ENCODE results near the gene CPS1.

Gene CPS1

DNA sequence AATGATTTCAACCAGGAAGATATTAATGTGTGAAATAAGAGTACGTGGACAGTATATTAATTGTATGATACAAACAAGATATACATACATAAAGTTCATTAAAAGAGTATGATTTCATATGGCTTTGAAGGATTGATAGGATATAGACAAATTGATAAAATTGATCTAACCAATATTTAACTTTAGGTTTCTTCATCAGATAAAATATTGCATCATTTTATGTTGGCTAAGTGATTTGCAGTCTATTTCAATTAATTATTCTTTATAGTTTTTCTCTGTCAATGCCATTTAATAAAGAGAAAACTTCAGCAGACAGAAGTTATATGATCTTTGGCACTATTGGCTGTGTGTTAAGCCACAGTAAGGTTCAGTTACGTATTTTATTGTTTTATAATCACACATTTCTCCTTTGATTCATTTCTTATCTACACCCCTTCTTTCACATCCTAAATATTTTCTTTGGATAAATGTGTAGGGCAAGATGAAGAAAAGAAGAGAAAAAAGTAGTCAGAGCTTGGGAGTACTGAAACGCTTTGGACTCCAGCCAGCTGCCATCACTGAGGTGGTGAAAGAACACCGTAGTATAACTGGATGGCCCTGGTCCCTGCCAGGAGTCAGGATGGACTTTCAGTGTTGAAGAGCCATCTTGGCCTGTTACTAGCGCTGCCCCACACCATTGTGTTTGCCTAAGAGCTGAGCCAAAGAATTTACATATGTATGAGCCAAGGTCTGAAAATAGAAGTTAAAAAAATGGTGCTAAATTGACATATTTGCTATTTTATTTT lies 9.8 kb upstream of the CPS1 start:
- DNase-seq (ENCODE audit: low spot score), result peak; percentile 59

DNA sequence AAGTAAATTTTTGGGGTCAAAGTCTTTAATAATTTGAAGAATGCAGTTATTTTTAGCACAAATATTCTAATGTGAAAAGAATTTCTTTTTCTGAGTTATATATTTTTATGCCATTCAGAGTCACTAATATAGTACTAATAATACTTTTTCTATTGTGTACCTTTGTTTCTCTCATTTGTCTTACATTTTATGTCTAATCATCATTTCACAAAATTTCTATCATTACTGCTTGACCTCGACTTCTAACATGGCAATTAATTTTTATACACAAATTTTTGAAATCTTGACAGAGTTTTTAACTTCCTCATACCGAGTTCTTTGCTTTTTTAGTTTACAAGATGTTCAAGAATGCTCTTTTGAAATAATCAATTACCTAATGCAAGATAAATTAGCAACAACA lies 8.4 kb upstream of the CPS1 start:
- no peak for DNase-seq (ENCODE audit: low spot score)

GRCh38 chr2:210548878-210549384 lies 7.5 kb upstream of the CPS1 start:
- DNase-seq (ENCODE audit: low spot score), result no peak

DNA sequence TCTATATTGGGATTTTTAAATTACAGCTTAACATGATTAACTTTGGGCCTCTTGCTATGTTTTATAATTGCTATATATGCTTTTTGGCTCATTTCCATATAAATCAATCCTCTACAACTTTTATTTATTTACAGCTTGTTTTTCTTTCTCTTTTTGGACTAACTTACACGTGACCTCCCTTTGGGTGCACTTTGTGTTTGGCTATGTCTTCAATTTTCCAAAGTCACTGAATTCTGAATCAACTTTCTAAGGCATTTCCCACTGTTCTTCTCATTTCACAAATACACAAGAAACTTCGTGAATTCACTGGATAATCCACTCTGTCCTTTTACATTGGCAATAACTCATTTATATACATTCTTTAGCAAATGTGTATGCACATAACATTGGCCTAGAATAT lies 5.4 kb upstream of the CPS1 start:
- DNase-seq (ENCODE audit: low spot score), result no peak

GRCh38 chr2:210553373-210553772 lies 3.0 kb upstream of the CPS1 start:
- DNase-seq (ENCODE audit: low spot score), result no peak

GRCh38 chr2:210555555-210555954 lies 844 bp upstream of the CPS1 start:
- DNase-seq (ENCODE audit: low spot score), result no peak

GRCh38 chr2:210557721-210558120 lies 1.3 kb downstream of the CPS1 start:
- DNase-seq (ENCODE audit: low spot score), result no peak

DNA sequence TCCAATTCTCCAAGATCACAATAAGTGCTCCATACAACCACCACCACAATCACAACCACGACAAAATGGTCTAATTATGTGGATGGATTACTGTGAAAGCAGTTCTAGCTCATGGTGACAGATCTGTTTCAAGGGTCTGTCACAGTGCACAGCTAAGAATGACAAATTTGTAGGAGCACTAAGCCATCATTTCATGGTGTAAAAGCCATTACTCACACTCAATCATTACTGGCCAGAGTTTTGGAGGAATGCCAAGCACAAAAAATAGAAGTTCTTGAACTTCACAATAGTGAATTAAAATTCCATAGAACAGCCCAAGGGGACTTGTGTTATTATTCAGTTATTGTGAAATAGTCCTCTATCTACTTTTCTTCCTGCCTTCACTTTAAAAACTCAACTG lies 2.3 kb downstream of the CPS1 start:
- no peak for DNase-seq (ENCODE audit: low spot score)

- DNase-seq (ENCODE audit: low spot score), result no peak
Observed at GRCh38 chr2:210559182-210559581, 2.8 kb downstream of the CPS1 start.

GRCh38 chr2:210561475-210561874 lies 5.1 kb downstream of the CPS1 start:
- no peak for DNase-seq (ENCODE audit: low spot score)

DNA sequence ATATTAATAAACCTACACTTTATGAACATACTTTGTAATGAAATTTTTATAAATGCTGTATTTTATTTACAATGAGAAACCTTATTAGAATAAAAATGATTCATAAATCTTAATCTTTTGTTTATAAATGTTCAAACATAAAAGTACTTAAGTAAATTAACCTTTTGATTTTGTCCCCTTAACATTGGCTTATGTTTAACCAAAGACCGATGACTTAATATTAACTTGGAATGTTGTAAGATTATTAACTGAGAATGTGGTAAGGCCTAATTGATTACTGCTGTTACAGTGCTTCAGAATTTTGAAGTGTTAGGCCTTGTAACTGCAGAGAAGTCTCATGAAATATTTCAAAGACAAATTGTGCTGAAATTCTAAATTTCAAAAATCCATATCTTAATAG lies 5.7 kb downstream of the CPS1 start:
- DNase-seq (ENCODE audit: low spot score), result no peak

- DNase-seq (ENCODE audit: low spot score), result no peak
Observed at GRCh38 chr2:210562502-210563080, 6.2 kb downstream of the CPS1 start.

DNA sequence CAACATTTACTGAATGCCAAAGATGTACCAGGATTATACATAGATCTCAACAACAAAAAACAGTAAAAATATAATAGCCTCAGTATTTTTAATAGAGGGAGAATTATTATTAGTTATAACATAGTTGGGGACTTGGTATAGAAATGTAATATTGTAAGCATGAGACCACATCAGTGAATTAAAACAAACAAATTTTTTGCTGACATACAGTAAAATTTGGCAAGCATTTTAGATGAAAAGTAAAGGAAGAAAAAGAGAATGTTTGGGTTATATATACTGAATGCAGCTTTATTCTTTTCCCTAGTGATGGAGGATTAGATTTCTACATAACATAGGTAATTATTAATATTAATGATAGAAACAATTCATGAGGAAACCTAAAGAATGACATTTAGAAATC lies 10.9 kb downstream of the CPS1 start:
- no peak for DNase-seq (ENCODE audit: low spot score)

GRCh38 chr2:210568108-210568507 lies 11.7 kb downstream of the CPS1 start:
- DNase-seq (ENCODE audit: low spot score), result no peak

DNA sequence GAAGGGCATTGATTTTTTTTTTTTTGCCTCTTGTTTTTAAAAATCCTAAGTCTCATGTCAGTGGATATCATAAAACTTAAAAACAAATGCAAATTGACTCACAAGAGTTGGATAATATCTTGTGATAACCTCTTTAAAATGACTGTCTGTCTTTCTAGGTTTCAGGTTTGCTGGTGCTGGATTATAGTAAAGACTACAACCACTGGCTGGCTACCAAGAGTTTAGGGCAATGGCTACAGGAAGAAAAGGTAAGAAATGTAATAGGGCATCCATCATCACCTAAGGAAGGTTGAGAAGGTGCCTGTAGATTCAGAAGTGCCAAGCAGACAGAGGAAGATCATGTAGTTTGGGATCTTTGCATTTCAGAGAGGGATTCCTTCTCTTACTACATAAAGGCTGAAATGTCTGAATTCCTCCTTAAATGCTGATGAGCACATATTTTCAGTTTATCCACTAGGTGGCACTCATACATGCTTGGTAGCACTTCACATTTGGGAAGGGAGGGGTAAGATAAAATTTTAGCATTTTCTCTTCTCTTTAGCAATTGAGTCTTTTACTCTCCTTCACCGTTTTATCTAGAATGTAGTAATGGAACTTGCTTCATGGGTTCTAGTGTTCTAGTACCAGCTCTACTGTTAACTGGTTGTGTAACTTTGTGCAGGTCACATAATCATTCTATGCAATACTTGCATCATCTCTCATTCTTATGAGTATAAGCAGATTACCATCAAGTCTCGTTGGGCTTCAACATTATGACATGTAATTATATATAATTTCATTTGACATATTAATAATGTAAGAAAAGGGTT lies 21.1 kb downstream of the CPS1 start:
- peak; percentile 90 for DNase-seq (ENCODE audit: low spot score)

DNA sequence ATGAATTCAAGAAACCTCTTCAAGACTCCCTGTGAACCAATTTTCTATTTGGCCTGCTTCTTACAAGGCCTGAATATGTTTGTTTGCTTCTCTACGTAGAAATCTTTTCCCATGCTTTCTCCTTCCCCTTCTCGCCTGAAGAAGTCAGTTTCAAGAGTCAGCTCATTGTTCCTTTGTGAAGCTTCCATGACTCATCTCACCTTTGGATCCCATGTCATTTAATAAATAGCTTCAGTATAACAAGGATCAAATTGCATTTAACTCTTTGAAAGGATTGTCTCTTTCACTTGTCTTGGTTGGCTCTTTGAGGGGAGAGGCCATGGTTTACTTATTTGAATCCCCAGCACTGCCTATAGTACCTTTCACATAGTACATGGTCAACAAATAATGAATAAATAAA lies 28.4 kb downstream of the CPS1 start:
- DNase-seq (ENCODE audit: low spot score), result no peak

GRCh38 chr2:210586381-210586780 lies 30.0 kb downstream of the CPS1 start:
- DNase-seq (ENCODE audit: low spot score), result no peak

DNA sequence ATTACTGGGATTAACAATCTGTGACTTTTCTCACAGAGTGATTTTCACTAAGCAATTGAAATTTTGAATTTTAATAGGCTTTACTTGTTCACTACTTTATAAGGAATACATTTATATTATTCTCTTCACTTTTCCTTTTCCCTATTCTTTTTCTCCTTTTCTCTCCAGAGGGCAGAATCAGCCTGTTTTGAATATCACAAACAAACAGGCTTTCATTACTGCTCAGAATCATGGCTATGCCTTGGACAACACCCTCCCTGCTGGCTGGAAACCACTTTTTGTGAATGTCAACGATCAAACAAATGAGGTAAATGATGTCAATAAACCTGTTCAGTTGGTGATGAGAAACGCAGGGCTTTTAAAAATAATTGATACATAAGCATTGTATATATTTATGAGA lies 35.3 kb downstream of the CPS1 start:
- DNase-seq (ENCODE audit: low spot score), result peak; percentile 74

- no peak for DNase-seq (ENCODE audit: low spot score)
Observed at GRCh38 chr2:210592726-210593125, 36.3 kb downstream of the CPS1 start.

DNA sequence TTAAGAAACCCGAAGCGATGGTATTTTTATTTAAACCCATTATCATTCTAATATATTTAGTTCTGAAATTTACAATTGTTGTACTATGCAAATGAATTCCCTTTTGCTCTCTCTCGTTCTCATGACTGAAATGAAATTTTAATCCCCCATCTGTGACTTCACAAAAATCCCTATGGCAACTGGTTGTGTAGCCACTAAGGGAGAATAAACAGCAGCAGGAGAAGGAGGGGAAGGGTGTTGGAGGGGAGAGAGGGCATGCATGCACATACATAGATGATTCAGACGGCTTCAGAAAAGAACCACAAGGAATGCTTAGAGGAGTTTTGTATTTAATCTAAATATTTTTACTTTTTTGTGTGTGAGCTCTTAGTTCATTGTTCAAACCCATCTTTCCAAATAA lies 36.8 kb downstream of the CPS1 start:
- no peak for DNase-seq (ENCODE audit: low spot score)

- no peak for DNase-seq (ENCODE audit: low spot score)
Observed at GRCh38 chr2:210598219-210598618, 41.8 kb downstream of the CPS1 start.

DNA sequence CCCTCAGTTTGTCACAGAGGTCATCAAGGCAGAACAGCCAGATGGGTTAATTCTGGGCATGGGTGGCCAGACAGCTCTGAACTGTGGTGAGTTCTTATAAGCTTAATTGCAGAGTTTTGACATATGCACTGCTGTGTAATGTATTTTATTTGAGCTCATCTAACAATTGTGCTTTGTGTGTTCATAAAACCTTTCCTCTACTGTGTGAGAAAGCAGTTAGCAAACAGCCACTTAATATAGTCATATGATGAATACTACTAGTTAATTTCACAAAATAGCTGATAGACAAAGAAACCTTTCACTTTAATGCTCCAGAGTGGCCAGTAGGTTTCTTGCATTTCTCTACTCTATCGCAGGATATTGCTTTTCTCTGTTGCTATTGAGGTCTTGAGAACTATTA lies 43.1 kb downstream of the CPS1 start:
- DNase-seq (ENCODE audit: low spot score), result no peak

DNA sequence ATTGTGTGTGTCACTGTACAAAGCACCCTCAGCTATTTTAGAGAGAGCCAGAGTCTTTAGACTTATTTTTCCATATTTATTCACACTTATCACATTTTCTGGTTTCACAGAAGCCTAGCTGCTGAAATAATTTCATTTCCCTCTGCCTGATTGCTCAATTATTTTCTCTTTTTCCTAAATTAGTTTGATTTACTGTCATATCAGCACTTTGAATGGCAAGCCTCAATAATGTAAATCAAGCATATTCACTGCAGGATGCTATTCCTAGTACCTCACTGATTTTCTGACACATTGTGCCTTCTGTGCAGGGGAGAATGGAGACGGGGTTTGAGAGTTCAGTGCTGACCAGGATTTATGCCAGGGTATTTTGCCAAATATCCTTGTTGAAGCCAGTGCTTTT lies 48.3 kb downstream of the CPS1 start:
- DNase-seq (ENCODE audit: low spot score), result no peak

Data from pons (tissue), 1 donor.